Measurements from ENCODE around the gene MYO1B.

DNA sequence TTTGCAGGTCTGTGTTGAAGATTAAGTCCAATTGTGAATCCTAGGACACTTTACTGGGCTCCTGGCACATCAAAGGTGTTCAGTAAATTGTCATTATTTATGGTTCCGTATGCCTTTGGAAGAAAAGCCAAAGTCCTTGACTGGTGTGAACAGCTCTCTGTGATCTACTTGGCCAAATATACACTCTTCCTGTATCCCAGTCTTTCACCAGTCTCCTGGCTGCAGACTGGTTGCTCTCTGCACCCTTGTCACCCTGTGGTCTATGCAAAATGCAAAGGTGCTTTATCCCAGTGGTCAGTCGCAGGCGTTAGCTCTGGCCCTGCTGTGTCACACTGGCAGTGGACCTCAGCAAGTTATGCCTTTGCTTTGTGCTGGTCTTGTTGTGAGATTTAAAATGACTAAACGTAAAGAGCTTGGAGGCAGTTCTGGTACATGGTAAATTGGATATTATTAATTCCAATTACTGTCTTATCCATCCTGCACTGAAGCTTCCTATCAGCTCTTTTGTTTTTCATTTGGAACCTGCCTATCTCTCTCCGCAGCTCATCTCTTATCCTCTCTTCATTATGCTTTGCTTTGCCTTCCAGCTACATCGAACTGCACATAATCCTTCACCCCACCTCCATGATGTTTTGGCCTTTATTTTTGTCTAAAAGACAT is 83.1 kb downstream of the MYO1B start:
- TF ChIP-seq, protein P1, sequence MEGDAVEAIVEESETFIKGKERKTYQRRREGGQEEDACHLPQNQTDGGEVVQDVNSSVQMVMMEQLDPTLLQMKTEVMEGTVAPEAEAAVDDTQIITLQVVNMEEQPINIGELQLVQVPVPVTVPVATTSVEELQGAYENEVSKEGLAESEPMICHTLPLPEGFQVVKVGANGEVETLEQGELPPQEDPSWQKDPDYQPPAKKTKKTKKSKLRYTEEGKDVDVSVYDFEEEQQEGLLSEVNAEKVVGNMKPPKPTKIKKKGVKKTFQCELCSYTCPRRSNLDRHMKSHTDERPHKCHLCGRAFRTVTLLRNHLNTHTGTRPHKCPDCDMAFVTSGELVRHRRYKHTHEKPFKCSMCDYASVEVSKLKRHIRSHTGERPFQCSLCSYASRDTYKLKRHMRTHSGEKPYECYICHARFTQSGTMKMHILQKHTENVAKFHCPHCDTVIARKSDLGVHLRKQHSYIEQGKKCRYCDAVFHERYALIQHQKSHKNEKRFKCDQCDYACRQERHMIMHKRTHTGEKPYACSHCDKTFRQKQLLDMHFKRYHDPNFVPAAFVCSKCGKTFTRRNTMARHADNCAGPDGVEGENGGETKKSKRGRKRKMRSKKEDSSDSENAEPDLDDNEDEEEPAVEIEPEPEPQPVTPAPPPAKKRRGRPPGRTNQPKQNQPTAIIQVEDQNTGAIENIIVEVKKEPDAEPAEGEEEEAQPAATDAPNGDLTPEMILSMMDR (conservative IDR thresholded peaks at IDR 0.05; ENCODE audit: low read depth, low read length): no peak
- TF ChIP-seq EZH2 (IDR thresholded peaks at IDR 0.05; ENCODE audit: low read length, unreplicated experiment): no peak
- TF ChIP-seq EZH2phosphoT487 (IDR thresholded peaks at IDR 0.05; ENCODE audit: borderline replicate concordance, low read length): no peak

Data from PC-3 (cell line).